Measurements from ENCODE around the gene LRBA. TPM values are rescaled to one million over a fixed set of nuclear protein-coding genes. Genes with fewer than 3 reads are reported as not detected.
A peak's percentile ranks its signal among the peaks of the same experiment; 100 is the strongest.
"Not testable (repeated sequence)": the region's sequence is repeated elsewhere in the genome, so short reads cannot be mapped to it uniquely, and the experiment has no call there.

Gene LRBA
- total and polyA plus RNA-seq, 7 donors: 16.8 to 184 (median 91.1) TPM

- Histone ChIP-seq H3K4me1 (peaks cover 0 to 4% (median 0%) of the 10 kb centered on the region in 4 donors), H3K27ac (no peak overlapping the region), H3K36me3 (no peaks in the 10 kb centered on the region), H3K4me3 (no peak overlapping the region), H3K27me3 (no peaks in the 10 kb centered on the region), H3K9me3 (no peaks in the 10 kb centered on the region)
- WGBS, 2 donors: 45 to 82% methylated on average over 6 of the region's 6 CpGs
- no peak for DNase-seq
- intact Hi-C loops (cut with DNase I): no loop called here
- TF ChIP-seq CTCF (IDR thresholded peaks at IDR 0.05) (no peak), EP300 (IDR thresholded peaks at IDR 0.05) (no peak), POLR2AphosphoS5 (IDR thresholded peaks at IDR 0.05) (no peak), POLR2A (IDR thresholded peaks at IDR 0.05) (no peak)
These were observed 41.3 kb downstream of the LRBA start for GRCh38 chr4:150973626-150974251.

GRCh38 chr4:150972592-150972991 lies 42.5 kb downstream of the LRBA start:
- Histone ChIP-seq H3K4me3 (no peak overlapping the region), H3K27ac (no peak overlapping the region), H3K9me3 (no peaks in the 10 kb centered on the region), H3K36me3 (no peaks in the 10 kb centered on the region), H3K4me1 (peaks cover 0 to 4% (median 0%) of the 10 kb centered on the region in 4 donors), H3K27me3 (no peaks in the 10 kb centered on the region)
- DNase-seq: no peak
- 26 to 41% methylated on average over 1 of the region's 1 CpG for WGBS, 2 donors
- no peak for TF ChIP-seq POLR2AphosphoS5 (IDR thresholded peaks at IDR 0.05)
- intact Hi-C loops (cut with DNase I): no loop called here

- Histone ChIP-seq H3K4me1 (peaks cover 0 to 4% (median 0%) of the 10 kb centered on the region in 4 donors), H3K27me3 (no peaks in the 10 kb centered on the region), H3K36me3 (no peaks in the 10 kb centered on the region), H3K4me3 (no peak overlapping the region), H3K9me3 (no peaks in the 10 kb centered on the region), H3K27ac (no peak overlapping the region)
- no peak for DNase-seq
- TF ChIP-seq CTCF (IDR thresholded peaks at IDR 0.05): no peak
- TF ChIP-seq POLR2AphosphoS5 (IDR thresholded peaks at IDR 0.05): no peak
- no peak for TF ChIP-seq POLR2A (IDR thresholded peaks at IDR 0.05)
- no peak for TF ChIP-seq EP300 (IDR thresholded peaks at IDR 0.05)
- intact Hi-C loops (cut with DNase I): no loop called here
These were observed 43.2 kb downstream of the LRBA start for GRCh38 chr4:150971901-150972300.

- WGBS, 2 donors: 77 to 87% methylated on average over 2 of the region's 2 CpGs
- Histone ChIP-seq H3K27me3 (no peaks in the 10 kb centered on the region), H3K4me1 (peaks cover 0 to 4% (median 0%) of the 10 kb centered on the region in 4 donors), H3K4me3 (no peak overlapping the region), H3K9me3 (no peaks in the 10 kb centered on the region), H3K27ac (no peak overlapping the region), H3K36me3 (no peaks in the 10 kb centered on the region)
- intact Hi-C loops (cut with DNase I): no loop called here
- DNase-seq: no peak
- no peak for TF ChIP-seq EP300 (IDR thresholded peaks at IDR 0.05)
- no peak for TF ChIP-seq POLR2A (IDR thresholded peaks at IDR 0.05)
- no peak for TF ChIP-seq POLR2AphosphoS5 (IDR thresholded peaks at IDR 0.05)
- TF ChIP-seq CTCF (IDR thresholded peaks at IDR 0.05): no peak
These were observed 44.4 kb downstream of the LRBA start for GRCh38 chr4:150970685-150971151.

GRCh38 chr4:150964754-150965153 lies 50.3 kb downstream of the LRBA start:
- H3K4me1 ChIP-seq: no peaks in the 10 kb centered on the region
- no peaks in the 10 kb centered on the region for H3K9me3 ChIP-seq
- TF ChIP-seq POLR2AphosphoS5 (IDR thresholded peaks at IDR 0.05): no peak
- no peak for TF ChIP-seq POLR2A (IDR thresholded peaks at IDR 0.05)
- TF ChIP-seq EP300 (IDR thresholded peaks at IDR 0.05): no peak
- TF ChIP-seq CTCF (IDR thresholded peaks at IDR 0.05): no peak
- H3K4me3 ChIP-seq: no peak overlapping the region
- no peak for DNase-seq
- no peak overlapping the region for H3K27ac ChIP-seq
- no peaks in the 10 kb centered on the region for H3K27me3 ChIP-seq
- H3K36me3 ChIP-seq: no peaks in the 10 kb centered on the region
- intact Hi-C loops (cut with DNase I): no loop called here

- H3K4me3 ChIP-seq; H3K9me3 ChIP-seq; H3K4me1 ChIP-seq; H3K36me3 ChIP-seq; intact Hi-C loops (cut with DNase I); H3K27ac ChIP-seq; H3K27me3 ChIP-seq: not testable (repeated sequence)
- 96 to 98% methylated on average over 47 of the region's 47 CpGs for WGBS, 2 donors
- DNase-seq: peak; percentile 56
These were observed 51.3 kb downstream of the LRBA start for GRCh38 chr4:150963602-150964345.
